NCI-H524 (cell line): ENCODE measurements around the gene ATP6V1B1.

Experiments
- DNase-seq, 2 experiments: peaks; one replicate each; lab custom pipeline; 2025; lab: John Stamatoyannopoulos, UW

The ATP6V1B1 gene

DNA sequence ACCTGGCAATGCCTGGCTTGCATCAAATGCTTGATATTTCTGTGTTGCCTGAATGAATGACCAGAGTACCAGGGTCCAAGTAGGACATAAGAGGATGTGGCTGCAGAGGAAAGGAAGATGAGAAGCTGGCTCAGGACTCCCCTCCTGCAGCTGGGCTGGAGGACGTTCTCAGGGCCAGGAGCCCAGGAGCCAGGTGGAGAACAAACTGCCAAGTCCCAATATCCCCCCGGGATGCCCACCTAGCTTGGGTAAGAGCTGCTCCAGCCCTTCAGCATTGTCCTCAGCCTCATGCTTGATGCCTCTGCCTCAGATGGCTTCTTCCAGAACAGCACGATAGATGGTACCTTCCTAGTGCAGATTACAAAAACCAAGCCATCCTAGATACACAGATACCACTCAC is 8.6 kb upstream of the ATP6V1B1 start:
- DNase-seq = no peak

DNA sequence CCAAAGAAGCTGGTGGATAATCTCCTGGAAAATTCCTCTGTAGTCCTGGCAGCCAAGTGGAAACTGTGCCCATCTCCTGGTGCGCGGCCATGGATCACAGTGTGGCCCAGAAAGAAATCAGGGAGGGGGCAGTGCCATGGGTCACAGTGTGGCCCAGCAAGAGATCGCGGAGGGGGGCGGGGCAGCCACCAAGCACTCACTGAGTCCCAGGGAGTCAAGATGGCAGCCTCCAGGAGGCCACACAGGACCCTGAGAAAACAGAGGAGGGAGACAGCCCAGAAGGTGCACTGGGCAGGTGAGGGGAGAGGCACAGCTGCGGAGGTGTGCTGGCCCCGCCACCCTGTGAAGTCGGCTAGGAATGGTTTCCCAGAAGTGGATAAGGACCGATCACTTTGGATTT is 8.1 kb upstream of the ATP6V1B1 start:
- DNase-seq = no peak

DNA sequence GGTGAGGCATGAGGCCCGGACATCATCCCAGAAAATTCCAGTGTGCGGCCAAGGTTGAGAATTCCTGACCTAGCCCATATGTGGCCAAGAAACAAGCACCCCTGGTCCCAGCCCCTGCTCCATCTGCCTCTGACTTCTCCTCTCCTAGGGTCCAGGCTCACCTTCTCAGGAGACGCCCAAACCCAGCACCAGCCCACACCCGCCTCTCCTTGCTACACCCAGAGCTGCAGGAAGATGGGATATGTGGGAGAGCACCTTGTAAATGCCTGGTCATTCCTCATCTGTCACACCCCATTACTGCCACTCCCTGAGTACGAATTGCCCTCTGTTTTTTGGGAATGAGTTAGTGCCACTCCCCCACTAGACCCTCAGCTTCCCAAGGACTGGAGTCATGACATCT is 7.3 kb upstream of the ATP6V1B1 start:
- no peak for DNase-seq

DNA sequence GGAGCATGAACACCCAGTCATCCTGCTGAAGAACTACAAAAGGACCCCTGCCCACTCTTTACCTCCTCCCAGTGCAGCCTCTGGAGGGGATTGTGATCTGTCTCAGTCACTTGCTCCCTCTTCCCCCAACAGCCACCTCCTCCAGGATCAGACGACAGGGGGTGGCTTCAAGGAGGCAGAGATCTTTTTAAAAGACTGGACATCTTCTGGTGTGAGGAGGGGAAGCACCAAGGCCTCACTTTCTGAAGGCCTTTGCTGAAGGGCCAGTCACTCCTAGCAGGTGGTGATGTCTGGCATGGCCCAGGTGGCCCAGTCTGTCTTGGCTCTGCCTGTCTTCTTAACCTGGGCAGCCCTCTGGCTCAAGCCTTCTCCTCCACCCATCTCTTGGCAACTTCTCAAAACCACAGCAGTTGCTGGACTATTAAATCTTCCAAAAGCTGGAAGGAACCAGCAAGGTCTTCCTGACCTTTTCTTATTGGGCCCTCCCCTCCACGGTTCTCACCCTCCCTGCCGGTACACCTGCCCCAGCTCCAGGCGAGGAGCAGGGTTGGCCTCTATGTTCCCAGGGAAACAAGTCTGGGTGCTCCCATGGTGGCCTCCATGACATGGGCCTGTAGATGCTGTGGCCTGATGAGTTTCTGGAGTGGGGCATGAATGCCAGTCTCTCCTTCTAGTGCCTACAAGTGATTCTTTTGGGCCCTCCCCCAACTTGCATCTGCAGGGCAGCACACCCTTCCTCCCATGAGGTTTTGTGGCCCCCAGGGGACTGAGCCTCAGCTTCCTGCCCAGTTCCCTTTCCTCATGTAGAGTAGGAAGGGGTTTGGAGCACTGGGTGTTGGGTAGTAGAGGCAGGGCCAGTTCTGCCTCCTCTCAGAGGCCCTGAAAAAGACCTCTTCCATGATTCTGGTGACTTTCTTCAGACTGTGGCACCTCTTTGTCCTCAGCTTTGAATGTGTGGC is 5.0 kb upstream of the ATP6V1B1 start:
- no peak for DNase-seq

DNA sequence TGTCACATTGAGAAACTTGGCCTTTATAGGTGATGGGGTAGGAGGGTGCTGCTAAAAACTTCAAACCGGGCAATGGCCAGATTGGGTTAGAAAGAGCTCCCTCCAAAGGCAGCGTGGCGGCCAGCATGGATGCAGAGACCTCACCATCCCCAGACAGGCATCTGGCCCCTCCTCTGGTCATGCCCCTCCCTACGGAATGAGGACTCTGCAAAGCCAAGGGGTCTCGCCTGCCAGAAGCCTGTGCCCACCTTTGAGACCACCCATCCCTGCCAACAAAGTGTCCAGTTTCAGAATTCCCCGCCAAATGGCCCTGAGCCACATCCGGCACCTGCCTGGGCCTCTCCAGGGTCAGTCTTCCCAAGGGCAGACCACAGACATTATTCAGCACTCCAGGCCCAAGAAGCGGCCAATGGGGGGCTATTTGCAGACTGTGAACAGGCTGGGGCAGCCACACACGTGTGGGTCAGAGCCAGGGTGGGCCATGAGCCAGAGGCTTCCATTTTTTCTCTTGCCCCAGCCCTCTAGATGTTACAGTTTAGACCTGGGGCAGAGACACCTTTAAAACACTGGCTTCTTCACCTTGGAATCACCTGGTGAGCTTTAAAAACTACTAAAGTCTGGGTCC is 4.2 kb upstream of the ATP6V1B1 start:
- DNase-seq = no peak

DNA sequence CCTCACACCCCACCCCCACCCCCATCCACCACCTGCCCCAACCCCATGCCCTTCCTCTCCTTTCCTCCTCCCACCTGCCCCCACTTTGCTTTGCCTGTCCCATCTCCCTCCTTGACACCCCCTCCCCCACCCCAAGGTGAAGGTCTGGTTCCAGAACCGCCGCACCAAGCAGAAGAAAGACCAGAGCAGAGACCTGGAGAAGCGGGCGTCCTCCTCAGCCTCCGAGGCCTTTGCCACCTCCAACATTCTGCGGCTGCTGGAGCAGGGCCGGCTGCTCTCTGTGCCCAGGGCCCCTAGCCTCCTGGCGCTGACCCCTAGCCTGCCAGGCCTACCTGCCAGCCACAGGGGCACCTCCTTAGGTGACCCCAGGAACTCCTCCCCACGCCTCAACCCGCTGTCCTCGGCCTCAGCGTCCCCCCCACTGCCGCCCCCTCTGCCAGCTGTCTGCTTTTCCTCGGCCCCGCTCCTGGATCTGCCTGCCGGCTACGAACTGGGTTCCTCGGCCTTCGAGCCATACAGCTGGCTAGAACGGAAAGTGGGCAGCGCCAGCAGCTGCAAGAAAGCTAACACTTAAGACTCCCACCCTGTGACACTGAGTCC is 3.0 kb upstream of the ATP6V1B1 start:
- DNase-seq = no peak

DNA sequence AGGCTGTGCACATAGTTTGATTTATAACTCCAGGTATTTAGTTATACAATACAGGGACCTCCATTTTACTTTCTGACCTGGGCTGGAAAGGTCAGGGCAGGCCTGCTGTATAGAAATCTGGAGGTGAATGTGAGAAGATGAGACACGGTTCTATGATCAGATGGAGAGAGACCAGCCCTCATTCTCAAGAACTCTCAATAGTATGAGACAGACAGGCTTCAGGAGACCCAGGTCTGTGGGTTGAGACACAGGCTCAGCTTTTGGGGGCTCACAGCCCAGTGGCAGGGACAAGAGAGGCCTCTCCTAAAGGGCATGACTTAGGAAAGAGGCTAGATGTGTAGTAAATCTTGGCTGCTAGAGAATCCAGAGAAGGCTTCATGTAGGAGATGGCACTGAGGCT is 719 bp upstream of the ATP6V1B1 start:
- DNase-seq = no peak

DNA sequence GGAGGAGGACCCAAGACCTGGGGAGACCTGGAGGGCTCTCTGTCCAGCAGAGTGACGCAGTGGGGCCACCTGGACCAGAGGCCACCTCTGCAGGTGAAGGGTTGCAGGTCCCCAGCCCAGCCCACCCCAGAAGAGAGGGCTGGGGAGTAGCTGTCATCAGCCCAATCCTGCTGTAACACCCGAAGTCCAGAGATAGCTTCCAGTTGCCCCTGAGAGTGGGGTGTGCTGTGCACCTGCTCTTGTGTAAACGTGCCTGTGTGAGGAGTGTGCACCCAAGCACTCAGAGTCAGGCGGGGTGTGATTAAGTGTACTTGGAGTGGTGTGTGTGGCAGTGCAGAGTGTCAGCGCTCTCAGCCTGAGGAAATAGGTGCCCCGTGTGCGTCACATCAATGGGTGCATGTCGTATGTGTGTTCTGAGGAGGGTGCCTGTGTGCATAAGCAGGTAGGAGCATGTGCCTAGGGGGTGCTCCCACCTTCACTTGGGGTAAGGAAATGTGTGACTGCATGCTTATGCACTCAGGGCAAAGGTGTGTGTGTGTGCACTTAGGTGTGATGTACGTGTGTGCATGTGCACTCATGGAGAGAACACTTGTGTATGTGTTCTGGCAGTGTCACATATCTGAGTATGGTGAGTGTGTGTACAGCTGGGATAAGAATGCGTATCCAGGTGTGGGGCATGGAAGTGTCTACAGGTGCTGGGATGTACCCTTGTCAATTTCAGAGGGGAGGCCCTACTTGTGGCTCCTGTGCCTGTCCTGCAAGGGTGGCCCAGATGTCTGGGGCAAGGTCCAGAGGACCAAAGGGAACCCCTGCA is 672 bp downstream of the ATP6V1B1 start:
- DNase-seq = no peak

DNA sequence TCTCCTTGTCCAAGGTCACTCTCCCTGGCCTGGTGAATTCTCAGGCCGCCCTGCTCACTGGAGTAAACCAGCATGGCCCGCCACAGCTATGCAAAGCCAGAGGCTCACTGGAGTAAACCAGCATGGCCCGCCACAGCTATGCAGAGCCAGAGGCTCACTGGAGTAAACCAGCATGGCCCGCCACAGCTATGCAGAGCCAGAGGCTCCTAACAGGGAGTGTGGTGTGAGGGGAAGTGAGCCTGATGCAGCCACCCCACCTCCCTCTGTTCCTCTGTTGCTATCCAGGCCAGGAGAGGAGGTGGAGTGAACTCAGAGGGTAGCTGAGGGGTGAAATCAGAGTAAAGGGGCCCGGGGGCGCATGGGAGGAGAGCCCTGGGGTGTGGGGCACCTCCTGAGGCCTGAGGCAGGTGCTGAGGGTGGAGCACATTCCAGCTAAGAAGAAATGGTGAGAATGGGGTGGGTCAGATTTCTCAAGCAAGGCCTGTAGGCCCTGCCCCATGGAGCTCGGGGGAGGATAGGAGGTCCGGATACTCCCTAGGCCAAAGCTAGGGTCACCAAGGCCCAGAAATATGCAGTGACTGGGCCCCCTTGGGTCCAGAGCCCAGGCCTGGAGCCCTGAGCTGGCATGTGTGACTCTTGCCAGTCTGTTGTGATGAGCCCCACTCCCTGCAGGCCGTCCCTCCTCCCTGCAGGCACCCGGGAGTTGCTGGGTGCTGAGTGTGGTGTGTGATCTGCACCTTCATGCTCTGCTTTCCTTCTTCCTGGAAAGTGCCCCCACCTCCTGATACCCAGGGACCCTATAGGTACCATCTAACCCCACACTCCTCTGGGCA is 1.5 kb downstream of the ATP6V1B1 start:
- no peak for DNase-seq

DNA sequence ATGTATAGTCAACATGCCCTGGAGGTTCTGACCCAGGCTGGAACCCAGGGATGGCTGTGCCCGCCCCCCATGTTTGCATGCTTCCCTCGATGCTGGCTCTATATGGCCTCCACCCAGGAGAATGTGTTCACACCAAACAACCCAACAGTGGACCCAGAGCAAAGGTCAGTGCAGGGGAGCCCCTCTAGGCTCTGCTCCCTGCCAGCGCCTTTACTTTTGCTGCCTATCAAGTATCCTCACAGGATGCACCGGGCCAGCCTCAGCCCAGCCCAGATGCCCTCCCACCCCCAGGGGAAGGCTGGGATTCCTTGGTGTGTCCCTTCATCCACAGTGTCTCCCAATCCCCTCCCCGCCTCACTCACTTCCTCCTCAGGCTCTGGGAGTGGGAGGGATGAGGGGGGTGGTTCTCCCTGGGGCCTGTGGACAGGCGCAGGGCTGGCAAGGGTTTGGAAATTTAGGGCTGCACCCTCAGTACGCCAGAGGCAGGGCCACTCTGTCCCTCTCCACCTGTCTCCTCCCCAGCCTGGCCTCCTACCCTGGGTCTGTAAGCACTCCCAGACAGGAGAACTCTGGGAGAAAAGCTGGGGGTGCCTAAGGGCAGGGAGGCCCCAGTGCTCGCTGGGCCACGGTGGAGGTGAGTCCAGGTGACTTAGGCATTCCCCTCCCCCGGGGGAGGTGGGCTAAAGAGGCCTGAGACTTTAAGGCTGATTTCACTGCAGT is 2.3 kb downstream of the ATP6V1B1 start:
- no peak for DNase-seq

DNA sequence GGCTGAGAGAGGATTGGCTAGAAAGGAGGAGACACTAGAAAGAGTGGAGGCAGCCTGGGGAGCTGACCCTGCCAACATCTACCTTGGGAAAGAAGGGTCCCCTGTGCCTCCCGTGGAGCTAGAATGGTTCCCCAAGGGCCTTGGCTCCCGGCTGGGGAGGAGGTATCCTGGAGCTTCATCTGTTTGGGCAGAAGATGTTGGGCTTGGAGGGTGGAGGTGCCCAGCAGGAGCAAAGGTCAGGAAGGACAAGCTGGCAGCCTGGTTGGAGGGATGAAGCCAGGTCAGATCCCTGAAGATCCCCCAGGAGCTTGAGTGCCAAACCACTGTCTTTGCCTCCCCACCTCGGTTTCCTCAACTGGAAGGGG is 2.9 kb downstream of the ATP6V1B1 start:
- DNase-seq = no peak

DNA sequence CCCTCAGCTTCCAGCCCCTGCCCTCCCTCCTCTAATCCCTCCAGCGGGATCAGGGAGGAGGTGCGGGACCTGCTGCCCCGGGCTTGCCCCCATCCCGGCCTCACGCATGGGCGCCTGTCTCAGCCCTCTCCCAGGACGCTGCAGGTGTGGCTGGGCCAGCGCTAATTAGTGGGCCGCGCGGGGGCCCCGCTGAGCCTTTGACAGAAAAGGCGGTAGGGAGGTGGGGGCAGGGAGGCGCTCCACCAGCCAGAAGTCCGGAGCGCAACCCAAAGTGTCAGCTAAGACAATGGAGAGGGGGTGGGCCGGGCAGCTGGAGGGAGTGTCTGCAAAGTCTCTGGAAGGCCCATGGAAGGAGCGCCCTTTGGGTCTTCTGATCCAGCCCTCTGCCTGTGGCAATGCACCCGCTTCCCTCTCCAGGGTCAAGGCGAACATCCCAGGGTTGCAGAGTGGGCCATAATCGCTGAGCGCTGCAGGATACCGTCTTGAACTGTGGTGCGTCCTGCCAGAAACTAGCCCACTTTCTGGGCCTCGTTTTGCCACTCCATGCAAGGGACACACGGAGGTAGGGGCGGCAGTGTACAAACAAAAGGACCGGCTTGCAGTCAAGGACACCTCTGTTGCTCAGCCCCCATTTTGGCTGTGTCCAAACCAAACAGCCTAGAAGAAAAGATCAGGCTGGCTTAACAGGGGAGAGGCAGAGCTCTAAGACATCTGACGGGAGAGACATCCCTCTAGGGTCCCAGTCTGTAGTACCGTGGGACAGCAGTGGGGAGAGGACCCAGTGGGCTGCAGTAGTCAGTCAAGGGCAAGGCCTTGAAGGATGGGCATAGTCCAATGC is 3.5 kb downstream of the ATP6V1B1 start:
- DNase-seq = no peak

DNA sequence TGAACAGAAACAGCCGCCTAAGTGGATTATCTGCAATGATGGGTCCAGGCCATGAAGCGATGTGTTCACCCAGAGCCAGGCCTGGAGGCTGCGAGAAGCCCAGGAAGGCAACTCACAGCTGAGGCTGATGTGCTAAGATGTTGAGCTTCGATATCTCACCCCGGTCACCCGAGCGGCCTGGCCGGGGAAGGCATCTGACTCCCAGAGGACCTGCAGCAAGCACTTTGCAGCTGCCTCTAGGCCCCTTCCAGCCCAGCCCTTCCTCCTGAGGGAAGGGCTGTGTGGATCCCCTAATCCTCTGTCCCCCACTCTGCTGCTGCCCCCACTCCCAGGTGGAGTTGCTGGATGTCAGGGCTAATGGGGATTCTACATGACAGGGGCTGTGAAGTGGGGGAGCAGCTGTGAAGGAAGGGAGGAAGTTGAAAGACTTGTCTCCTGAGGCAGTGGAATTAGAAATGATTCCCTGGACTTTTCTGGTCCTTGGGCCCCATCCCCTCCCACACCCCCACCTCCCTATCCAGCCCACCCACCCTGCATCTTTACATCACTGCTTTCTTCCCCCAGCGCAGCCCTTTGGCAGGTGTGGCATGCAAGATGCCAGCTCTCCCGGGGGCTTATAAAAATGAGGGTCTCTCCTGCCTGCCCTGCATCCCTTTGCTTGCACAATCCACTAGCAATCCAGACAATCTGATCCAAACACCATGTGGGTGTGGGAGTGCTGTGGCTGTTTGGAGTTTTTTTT is 4.3 kb downstream of the ATP6V1B1 start:
- no peak for DNase-seq

DNA sequence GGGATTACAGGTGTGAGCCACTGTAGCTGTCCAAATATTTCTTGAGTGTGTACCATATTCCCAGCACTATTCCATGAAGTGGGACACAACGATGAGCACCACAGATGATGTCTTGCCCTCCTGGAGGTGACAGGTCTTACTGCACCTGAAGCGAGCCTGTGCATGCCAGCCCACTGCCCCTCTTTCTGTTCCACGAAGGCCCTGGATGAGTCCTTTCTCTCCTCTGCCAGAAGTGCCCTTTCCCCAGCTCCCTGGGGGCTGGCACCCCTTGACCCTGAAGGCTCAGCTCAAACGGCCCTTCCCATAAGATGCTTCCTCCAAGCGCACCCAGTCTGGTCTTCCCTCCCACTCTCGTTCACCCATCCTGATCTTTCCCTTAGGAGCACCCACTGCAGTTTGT is 5.5 kb downstream of the ATP6V1B1 start:
- no peak for DNase-seq

DNA sequence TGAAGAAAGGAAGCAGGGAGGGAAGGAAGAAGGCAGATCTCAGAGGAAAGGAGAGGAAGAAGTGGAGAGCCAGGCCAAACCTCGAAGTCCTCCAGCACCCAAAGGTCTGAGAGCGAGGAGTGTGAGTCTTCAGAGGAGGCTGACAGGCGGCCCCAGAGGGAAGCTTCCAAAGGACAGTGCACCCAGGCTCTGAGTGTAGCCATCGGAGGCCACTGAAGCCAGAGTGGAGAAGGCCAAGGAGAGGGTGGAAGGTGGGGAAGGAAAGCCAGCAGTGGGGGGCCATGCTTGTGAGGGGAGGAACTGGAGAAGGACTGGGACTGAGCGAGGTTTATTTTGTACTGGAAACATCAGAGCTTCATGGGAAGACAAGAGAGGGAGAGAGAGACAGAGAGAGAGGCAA is 6.0 kb downstream of the ATP6V1B1 start:
- no peak for DNase-seq

DNA sequence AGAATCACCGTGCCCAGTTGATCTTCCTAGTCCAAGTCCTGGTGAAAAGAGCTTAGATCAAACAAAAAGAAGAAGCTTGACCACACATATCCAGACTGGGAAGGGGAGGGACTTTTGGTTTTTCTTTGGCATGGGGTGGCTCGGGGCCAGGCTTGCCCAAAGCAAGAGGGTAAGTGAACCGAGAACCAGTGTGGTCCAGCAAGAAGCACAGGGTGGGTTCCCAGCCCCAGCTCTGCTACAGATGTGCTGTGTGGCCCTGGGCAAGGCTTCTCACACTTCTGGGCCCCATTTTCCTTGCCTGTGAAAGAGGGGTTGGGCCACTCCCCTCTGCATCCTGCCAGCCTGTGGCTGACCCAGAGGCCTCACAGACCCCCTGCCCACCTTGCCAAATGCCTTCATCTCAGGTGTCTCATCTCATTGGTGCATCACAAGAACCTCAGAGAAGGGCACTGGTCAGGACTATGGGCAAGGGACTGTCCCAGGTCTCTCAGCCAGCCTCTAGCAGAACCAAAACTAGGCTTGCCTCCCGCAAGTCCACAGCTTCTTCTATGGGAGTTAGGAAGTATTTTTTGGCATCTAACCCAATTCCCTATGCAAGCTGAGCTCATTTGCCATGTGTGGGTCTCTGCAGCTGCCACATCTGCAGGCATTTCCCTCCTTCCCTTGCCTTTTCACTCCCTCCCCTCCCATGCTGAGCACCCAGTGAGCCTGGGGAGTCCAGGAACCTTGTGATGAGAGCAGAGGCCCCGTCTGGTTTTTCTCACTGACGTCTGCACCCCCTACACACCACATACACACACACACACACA is 6.9 kb downstream of the ATP6V1B1 start:
- no peak for DNase-seq

DNA sequence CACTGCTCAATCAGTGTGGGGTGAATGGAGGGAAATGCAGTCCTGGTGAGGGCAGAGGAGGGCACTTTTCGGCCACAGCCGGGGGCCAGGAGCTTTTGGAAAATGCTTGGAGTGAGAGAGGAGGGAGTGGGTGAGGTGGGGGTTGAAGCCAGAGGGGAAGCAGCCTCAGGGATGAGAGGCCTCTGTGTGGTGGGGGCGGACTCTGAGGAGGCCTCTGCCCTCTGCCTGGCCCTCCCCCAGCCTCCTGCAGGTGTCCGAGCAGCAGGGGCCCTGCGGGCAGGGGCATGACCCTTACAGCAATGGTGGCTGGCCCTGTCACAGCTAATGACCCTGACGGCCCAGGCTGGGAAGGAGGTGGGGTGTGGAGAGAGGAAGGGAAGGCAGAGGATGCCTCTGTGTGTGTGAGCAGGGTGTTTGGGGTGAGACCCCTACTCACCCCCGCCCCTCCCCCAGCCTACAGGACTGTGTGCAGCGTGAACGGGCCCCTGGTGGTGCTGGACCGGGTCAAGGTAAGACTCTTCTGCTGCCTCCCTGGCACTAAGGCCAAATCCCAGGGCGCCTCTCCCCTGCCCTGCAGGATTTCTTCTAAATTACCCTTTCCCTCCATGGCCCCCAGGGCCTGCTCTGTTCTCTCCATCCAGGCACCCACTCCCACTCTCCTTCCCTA is 7.6 kb downstream of the ATP6V1B1 start:
- no peak for DNase-seq
